Stomach smooth muscle (tissue), 2 donors: ENCODE data around the gene MPDZ.

Experiments used
- H3K27ac ChIP-seq: one replicate; pipeline ENCODE4 v1.7.0; 2013; ENCODE audit warnings: mild to moderate bottlenecking, low read length, inconsistent platforms
- H3K27me3 ChIP-seq, 2 donors: one replicate each; pipeline ENCODE4 v1.7.0; 2013; ENCODE audit warnings: low read length in 2 of 2; ENCODE audit not compliant: insufficient read depth in 2 of 2, control insufficient read depth in 1 of 2
- H3K36me3 ChIP-seq, 2 donors: one replicate each; pipeline ENCODE4 v1.7.0; 2013; ENCODE audit warnings: low read length in 2 of 2; ENCODE audit not compliant: control insufficient read depth in 2 of 2, insufficient read depth in 2 of 2
- H3K4me1 ChIP-seq: one replicate; pipeline ENCODE4 v1.7.0; 2013; ENCODE audit warnings: low read length; ENCODE audit not compliant: control insufficient read depth, insufficient read depth
- H3K4me3 ChIP-seq, 2 donors: one replicate each; pipeline ENCODE4 v1.7.0; 2013; ENCODE audit warnings: low read length in 2 of 2
- H3K9ac ChIP-seq, 2 donors: one replicate each; pipeline ENCODE4 v1.7.0; 2013; ENCODE audit warnings: low read length in 2 of 2, mild to moderate bottlenecking in 1 of 2
- H3K9me3 ChIP-seq, 2 donors: one replicate each; pipeline ENCODE4 v1.7.0; 2013; ENCODE audit warnings: low read length in 2 of 2; ENCODE audit not compliant: control insufficient read depth in 2 of 2
- donor health status: healthy.
- donor health status: Pancreatic carcinoma.

The MPDZ gene

DNA sequence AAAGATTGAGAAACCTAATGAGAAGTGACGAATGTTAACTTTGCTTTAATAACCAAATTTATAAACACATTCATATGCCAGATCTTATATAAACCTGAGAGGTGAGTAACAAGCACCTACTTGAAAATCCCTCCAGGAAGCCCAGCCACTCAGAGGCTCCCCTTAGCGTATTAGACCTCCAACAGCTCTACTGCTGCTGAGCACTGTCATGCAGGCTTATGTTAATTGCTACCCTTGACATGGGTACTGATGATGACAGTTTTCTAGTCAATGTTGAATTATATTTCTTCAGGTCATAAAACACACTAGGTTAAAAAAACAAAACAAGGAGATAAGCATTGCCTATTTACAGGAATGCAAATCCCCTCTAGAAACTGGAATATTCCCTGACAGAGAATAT, 161.2 kb downstream of the MPDZ start:
- H3K9ac ChIP-seq: no peak overlapping the region
- H3K36me3 ChIP-seq: peaks cover 9 to 15% of the 10 kb centered on the region in 2 donors
- H3K4me3 ChIP-seq: no peak overlapping the region
- no peaks in the 10 kb centered on the region for H3K9me3 ChIP-seq
- H3K27ac ChIP-seq: no peak overlapping the region
- no peaks in the 10 kb centered on the region for H3K27me3 ChIP-seq
- no peaks in the 10 kb centered on the region for H3K4me1 ChIP-seq

DNA sequence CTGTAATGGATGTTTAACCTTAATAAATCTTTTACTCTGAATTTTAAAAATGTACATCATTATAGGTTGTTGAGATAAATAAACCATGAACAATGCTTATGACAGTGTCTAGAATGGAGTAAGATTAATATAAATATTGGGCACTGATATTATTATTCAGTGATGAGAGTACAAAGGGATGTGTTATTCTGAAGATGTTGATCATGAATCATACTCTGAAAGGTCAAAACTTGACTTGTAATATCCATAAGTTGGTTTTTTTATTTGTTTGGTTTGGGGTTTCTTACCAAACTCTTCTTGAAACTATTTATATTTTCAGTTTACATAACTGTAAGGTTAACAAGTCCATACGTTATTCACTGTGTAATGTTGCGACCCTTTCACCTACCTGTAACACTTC, 163.2 kb downstream of the MPDZ start:
- H3K4me3 ChIP-seq: no peak overlapping the region
- H3K4me1 ChIP-seq: no peaks in the 10 kb centered on the region
- H3K27ac ChIP-seq: no peak overlapping the region
- peaks cover 7 to 14% of the 10 kb centered on the region in 2 donors for H3K36me3 ChIP-seq
- no peaks in the 10 kb centered on the region for H3K27me3 ChIP-seq
- no peak overlapping the region for H3K9ac ChIP-seq
- H3K9me3 ChIP-seq: no peaks in the 10 kb centered on the region

DNA sequence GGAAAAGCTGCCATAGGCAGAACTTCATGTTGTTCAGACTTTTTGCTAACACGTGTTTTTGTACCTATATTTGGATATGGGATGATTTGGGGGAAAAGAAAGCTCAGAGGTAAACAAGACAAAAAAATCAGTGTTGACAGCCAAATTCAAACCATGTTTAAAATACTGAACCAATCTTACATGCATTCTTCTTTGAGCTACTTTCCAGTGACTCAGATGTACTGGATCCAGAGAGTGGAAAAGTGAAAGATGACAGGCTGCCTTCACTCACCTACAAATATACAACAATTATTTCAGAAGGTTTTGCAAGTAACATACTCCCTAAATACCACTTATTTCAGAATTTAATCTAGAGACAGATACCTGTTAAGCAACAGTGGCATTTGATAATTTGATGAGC, 165.7 kb downstream of the MPDZ start:
- Histone ChIP-seq H3K9me3 (no peaks in the 10 kb centered on the region), H3K4me1 (no peaks in the 10 kb centered on the region), H3K4me3 (no peak overlapping the region), H3K27me3 (no peaks in the 10 kb centered on the region), H3K27ac (no peak overlapping the region), H3K9ac (no peak overlapping the region), H3K36me3 (peaks cover 6 to 24% of the 10 kb centered on the region in 2 donors)

DNA sequence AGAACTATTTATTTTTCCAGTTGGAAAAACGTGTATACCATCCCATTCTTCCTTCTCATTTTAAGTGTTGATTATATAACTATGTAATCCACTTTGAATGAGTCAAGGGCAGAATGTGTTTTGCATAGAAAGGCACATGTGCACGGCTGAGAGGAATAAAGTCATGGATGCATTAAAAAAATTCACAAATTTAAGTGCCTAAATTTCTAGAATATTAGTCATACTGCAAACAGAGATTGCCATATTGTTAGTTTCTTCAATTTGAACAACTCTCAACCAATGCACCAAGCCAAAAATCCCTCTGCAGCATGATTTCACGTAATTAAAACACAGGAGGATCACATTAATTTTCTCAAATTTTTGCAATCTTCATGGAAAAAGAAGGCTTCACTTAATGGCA, 166.3 kb downstream of the MPDZ start:
- no peaks in the 10 kb centered on the region for H3K27me3 ChIP-seq
- H3K36me3 ChIP-seq: peaks cover 5 to 24% of the 10 kb centered on the region in 2 donors
- no peaks in the 10 kb centered on the region for H3K9me3 ChIP-seq
- H3K4me1 ChIP-seq: no peaks in the 10 kb centered on the region
- H3K4me3 ChIP-seq: no peak overlapping the region
- no peak overlapping the region for H3K27ac ChIP-seq
- no peak overlapping the region for H3K9ac ChIP-seq

DNA sequence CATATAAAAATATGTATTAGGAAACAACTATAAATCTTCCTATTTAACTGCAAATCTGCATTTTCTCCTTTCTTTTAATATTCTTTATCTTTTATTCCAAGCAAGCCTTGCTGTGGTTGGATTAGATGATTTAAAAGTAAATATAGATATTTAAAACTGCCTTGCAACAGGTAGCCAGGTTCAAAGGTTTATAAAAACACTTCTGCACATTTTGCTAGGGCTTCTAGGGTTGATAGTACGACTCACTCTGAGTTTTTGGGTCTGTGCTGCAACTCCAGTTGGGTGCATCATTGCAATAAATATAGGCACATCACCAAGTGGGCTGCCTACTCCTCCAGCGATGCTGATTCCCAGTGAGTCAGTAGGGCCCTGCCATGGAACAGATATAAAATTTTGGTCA, 167.7 kb downstream of the MPDZ start:
- H3K9me3 ChIP-seq: no peaks in the 10 kb centered on the region
- H3K27ac ChIP-seq: no peak overlapping the region
- H3K27me3 ChIP-seq: no peaks in the 10 kb centered on the region
- H3K36me3 ChIP-seq: peaks cover 8 to 31% of the 10 kb centered on the region in 2 donors
- H3K9ac ChIP-seq: no peak overlapping the region
- no peaks in the 10 kb centered on the region for H3K4me1 ChIP-seq
- no peak overlapping the region for H3K4me3 ChIP-seq

DNA sequence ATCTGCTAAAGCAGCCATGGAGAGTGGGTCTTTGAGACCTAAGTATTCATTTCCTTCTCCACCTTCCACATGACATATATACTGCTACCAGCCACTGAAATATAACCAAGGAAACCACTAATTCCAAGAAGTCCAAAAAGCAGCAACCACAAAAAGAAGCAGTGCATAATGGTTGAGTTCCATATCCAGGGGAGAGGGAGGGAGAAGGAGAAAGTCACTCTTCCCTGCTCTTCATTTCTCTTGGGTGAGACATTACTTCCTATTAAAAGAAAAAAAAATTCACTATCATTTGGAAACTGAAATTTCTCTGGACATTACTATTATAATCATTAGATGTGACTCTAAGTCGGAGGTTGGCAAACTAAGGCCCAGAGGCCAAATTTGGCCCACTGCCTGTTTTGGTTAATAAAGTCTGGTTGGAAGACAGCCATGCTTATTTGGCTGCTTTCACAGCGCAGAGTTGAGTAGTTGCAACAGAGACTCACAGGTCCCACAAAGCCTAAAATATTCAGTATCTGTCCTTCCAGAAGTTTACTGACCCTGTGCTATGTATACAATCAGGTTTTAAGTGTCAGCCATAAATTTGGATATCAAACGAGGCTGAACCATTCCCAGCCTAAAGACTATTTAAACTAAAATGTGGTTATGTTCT, 168.6 kb downstream of the MPDZ start:
- Histone ChIP-seq H3K9ac (no peak overlapping the region), H3K27ac (no peak overlapping the region), H3K36me3 (peaks cover 10 to 34% of the 10 kb centered on the region in 2 donors), H3K4me3 (no peak overlapping the region), H3K27me3 (no peaks in the 10 kb centered on the region), H3K9me3 (no peaks in the 10 kb centered on the region), H3K4me1 (no peaks in the 10 kb centered on the region)

GRCh38 chr9:13109781-13110180, 169.7 kb downstream of the MPDZ start:
- Histone ChIP-seq H3K4me3 (no peak overlapping the region), H3K4me1 (no peaks in the 10 kb centered on the region), H3K27ac (no peak overlapping the region), H3K27me3 (no peaks in the 10 kb centered on the region), H3K9me3 (no peaks in the 10 kb centered on the region), H3K9ac (no peak overlapping the region), H3K36me3 (peaks cover 10 to 38% of the 10 kb centered on the region in 2 donors)

DNA sequence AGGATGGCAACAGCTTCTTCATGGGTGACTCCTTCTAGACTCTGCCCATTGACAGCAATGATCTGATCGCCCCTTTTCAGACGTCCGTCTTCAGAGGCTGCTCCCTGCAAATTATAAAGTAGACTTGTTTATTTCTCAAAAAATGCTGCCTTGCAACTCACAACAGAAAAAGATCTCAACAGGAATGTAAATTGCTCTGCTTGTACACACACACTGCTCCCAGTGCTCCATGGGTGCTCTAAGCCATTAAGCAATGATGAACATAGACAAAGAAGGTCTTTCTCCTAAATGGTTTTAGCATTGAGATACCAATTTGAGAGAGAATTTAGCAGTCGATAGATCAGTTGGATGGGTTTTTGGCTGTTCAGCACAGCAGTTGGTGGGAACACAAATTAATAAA, 172.5 kb downstream of the MPDZ start:
- peaks cover 13 to 36% of the 10 kb centered on the region in 2 donors for H3K36me3 ChIP-seq
- no peak overlapping the region for H3K27ac ChIP-seq
- no peak overlapping the region for H3K9ac ChIP-seq
- no peak overlapping the region for H3K4me3 ChIP-seq
- no peaks in the 10 kb centered on the region for H3K4me1 ChIP-seq
- H3K27me3 ChIP-seq: no peaks in the 10 kb centered on the region
- no peaks in the 10 kb centered on the region for H3K9me3 ChIP-seq

- H3K27ac ChIP-seq: no peak overlapping the region
Measured at GRCh38 chr9:13100914-13101572, 178.4 kb downstream of the MPDZ start.

DNA sequence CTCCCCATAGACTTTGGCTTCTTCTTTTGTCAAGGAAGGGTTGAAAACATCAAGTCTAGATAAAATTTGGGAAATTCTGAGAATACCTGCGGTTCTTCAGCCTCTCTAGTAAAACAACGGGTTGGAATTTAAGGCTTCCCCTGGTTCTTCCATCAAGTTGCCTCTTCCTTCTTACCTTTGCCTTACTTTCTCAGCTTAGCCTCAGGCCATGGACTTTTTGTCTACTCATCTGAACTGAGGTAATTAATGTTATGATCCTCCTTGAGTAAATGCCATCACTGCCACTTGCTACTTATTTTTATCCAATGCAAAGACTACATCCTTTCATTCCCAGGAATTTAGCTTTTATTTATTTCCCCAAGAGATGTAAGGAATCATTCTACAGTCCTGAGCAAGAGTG, 184.4 kb downstream of the MPDZ start:
- no peak overlapping the region for H3K27ac ChIP-seq
- no peak overlapping the region for H3K4me3 ChIP-seq
- no peaks in the 10 kb centered on the region for H3K27me3 ChIP-seq
- H3K9me3 ChIP-seq: no peaks in the 10 kb centered on the region
- peaks cover 0 to 2% of the 10 kb centered on the region in 2 donors for H3K36me3 ChIP-seq
- no peak overlapping the region for H3K9ac ChIP-seq
- H3K4me1 ChIP-seq: no peaks in the 10 kb centered on the region

More at GRCh38 chr9:13100914-13101572, 178.4 kb downstream of the MPDZ start:
- Histone ChIP-seq H3K4me1 (no peaks in the 10 kb centered on the region), H3K27me3 (no peaks in the 10 kb centered on the region), H3K9me3 (no peaks in the 10 kb centered on the region), H3K36me3 (peaks cover 6 to 13% of the 10 kb centered on the region in 2 donors), H3K4me3 (no peak overlapping the region), H3K9ac (no peak overlapping the region)

- no peaks in the 10 kb centered on the region for H3K9me3 ChIP-seq
- H3K27ac ChIP-seq: no peak overlapping the region
- no peaks in the 10 kb centered on the region for H3K27me3 ChIP-seq
- no peak overlapping the region for H3K9ac ChIP-seq
- H3K4me1 ChIP-seq: no peaks in the 10 kb centered on the region
- no peaks in the 10 kb centered on the region for H3K36me3 ChIP-seq
- no peak overlapping the region for H3K4me3 ChIP-seq
Measured at GRCh38 chr9:13090628-13091027, 188.9 kb downstream of the MPDZ start.
